Testis (tissue), 2 donors: ENCODE results near the gene GALNT14.

ENCODE experiments used
- CTCF ChIP-seq, 3 experiments: fragments of 450-650 bp in 2 of 3; fragments of 200-600 bp in 1 of 3; sonication (generic) in 1 of 3; IDR thresholded peaks; one replicate each; pipeline ENCODE4 v1.5.1; 2016 to 2019; ENCODE audit warnings: antibody characterized with exemption in 3 of 3, mild to moderate bottlenecking in 2 of 3, moderate library complexity in 1 of 3
- POLR2A ChIP-seq: fragments of 450-650 bp; IDR thresholded peaks from one replicate; pipeline ENCODE4 v1.6.1; 2017; ENCODE audit warnings: antibody characterized with exemption, mild to moderate bottlenecking, moderate library complexity

DNA sequence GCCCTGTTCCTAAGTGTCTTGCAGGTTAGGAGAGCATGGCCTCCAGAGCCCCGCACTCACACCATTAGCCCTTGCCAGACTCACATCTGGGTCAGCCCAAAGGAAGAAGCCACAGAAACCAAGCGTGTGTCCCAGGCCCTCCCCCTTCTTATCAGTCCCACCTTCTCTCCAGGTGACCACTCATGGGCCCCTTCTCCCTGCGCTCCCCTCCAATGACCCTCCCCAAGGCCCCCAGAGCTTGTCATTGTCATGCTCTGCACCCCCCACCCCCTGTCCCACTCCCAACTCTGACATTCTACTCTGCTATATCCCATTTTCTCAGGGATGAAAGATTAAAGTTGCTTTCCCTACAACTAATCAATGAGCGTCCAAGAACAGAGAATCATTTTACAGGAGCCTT is 48.9 kb upstream of the GALNT14 start:
- TF ChIP-seq CTCF (IDR thresholded peaks at IDR 0.05) (no peak), POLR2A (no peak)
